MCF 10A (cell line): Measurements from ENCODE around the gene LPP. TPM values are rescaled to one million over a fixed set of nuclear protein-coding genes. Genes with fewer than 3 reads are reported as not detected.

ENCODE experiments used
- BruUV-seq: library from RNA; stranded (reverse); fragments of 400-500 nt; replicated peaks from 2 replicates; lab custom pipeline; 2021; lab: Mats Ljungman, UMichigan
- CTCF ChIA-PET: fragments of 300-600 bp; sonication (Branson Sonifier 250); formaldehyde crosslinking; extraction: SDS; loops from one replicate; lab custom pipeline; 2021; ENCODE audit warnings: antibody characterized with exemption, inconsistent platforms; lab: Yijun Ruan, JAX
- POLR2A ChIA-PET: fragments of 300-600, 350-650 bp; sonication (Branson Sonifier 250); formaldehyde crosslinking; extraction: SDS; loops from one replicate; lab custom pipeline; 2020; ENCODE audit warnings: antibody characterized with exemption, inconsistent platforms; lab: Yijun Ruan, JAX
- DNase-seq: peaks from one replicate; pipeline ENCODE4 v3.0.0-alpha.2; 2018; ENCODE audit not compliant: unreplicated experiment
- H3K27ac Mint-ChIP-seq: one replicate; pipeline ENCODE4 v1.8.0; 2022; ENCODE audit warnings: mild to moderate bottlenecking, low read depth, mixed read lengths; ENCODE audit not compliant: unreplicated experiment
- H3K27me3 Mint-ChIP-seq: one replicate; pipeline ENCODE4 v1.8.0; 2022; ENCODE audit warnings: mixed read lengths; ENCODE audit not compliant: insufficient read depth, unreplicated experiment
- H3K36me3 Mint-ChIP-seq: one replicate; pipeline ENCODE4 v1.8.0; 2022; ENCODE audit warnings: mild to moderate bottlenecking, moderate library complexity, mixed read lengths; ENCODE audit not compliant: insufficient read depth, unreplicated experiment
- H3K4me1 Mint-ChIP-seq: one replicate; pipeline ENCODE4 v1.8.0; 2022; ENCODE audit warnings: mixed read lengths; ENCODE audit not compliant: insufficient read depth, unreplicated experiment
- H3K4me3 Mint-ChIP-seq: one replicate; pipeline ENCODE4 v1.8.0; 2022; ENCODE audit warnings: mild to moderate bottlenecking, moderate library complexity, mixed read lengths; ENCODE audit not compliant: unreplicated experiment
- H3K9me3 Mint-ChIP-seq: one replicate; pipeline ENCODE4 v1.8.0; 2022; ENCODE audit warnings: mixed read lengths; ENCODE audit not compliant: unreplicated experiment
- CTCF ChIP-seq: fragments of 200-600 bp; IDR thresholded peaks from one replicate; pipeline ENCODE4 v1.8.0; 2022; ENCODE audit warnings: antibody characterized with exemption, mild to moderate bottlenecking; ENCODE audit not compliant: unreplicated experiment
- intact Hi-C: fragments of 100-400 bp; cut with micrococcal nuclease; formaldehyde crosslinking; loops from 2 replicates; pipeline ENCODE4 v1.14.1; 2022
- total RNA-seq: library from RNA; stranded (reverse); gene quantifications from 2 replicates; pipeline ENCODE4 v1.2.3, GENCODE V29; 2022

The LPP gene
- total RNA-seq, 1 experiment from 2014 or later = 117 TPM

GRCh38 chr3:188257384-188258026, 103.5 kb downstream of the LPP start:
- POLR2A ChIA-PET = no interaction called here
- no peaks in the 10 kb centered on the region for H3K9me3 Mint-ChIP-seq
- CTCF ChIA-PET = interaction anchor here (1.0 kb wide), 1 partner anchor 10 kb away, joined by 3 read pairs; no protein-coding TSS in a partner anchor
- no peak overlapping the region for H3K4me3 Mint-ChIP-seq
- no peak for DNase-seq
- intact Hi-C loops = no loop called here
- BruUV-seq = no TSS peak
- no peak for TF ChIP-seq CTCF
- H3K36me3 Mint-ChIP-seq = no peaks in the 10 kb centered on the region
- H3K27me3 Mint-ChIP-seq = no peaks in the 10 kb centered on the region
- H3K4me1 Mint-ChIP-seq = peaks cover 8% of the 10 kb centered on the region
- H3K27ac Mint-ChIP-seq = no peak overlapping the region

- TF ChIP-seq CTCF = no peak
- ChIA-PET CTCF (no interaction called here), POLR2A (interaction anchor here (0.6 to 0.8 kb wide), 2 partner anchors 106 to 113 kb away, joined by 3 to 7 read pairs; no protein-coding TSS in a partner anchor)
- BruUV-seq = no TSS peak
- Mint-ChIP-seq H3K4me1 (peaks cover 8% of the 10 kb centered on the region), H3K9me3 (no peaks in the 10 kb centered on the region), H3K27me3 (no peaks in the 10 kb centered on the region), H3K27ac (peak overlapping the region; percentile 44), H3K4me3 (no peak overlapping the region), H3K36me3 (no peaks in the 10 kb centered on the region)
- intact Hi-C loops = no loop called here
- DNase-seq = no peak
These were observed 105.2 kb downstream of the LPP start for GRCh38 chr3:188259191-188259590.

- no peak for TF ChIP-seq CTCF
- DNase-seq = no peak
- Mint-ChIP-seq H3K27me3 (no peaks in the 10 kb centered on the region), H3K4me3 (no peak overlapping the region), H3K36me3 (no peaks in the 10 kb centered on the region), H3K4me1 (peaks cover 8% of the 10 kb centered on the region), H3K9me3 (no peaks in the 10 kb centered on the region), H3K27ac (peak overlapping the region; percentile 44)
- no TSS peak for BruUV-seq
- intact Hi-C loops = no loop called here
- ChIA-PET CTCF (no interaction called here), POLR2A (interaction anchor here (0.6 to 0.8 kb wide), 3 partner anchors 29 to 113 kb away, joined by 3 to 7 read pairs (median 4); no protein-coding TSS in a partner anchor)
These were observed 105.6 kb downstream of the LPP start for GRCh38 chr3:188259596-188259995.

- intact Hi-C loops = loop anchor here (10.0 kb wide), 1 partner anchor 106 kb away; the partner anchor contains the start of gene LPP
- POLR2A ChIA-PET = interaction anchor here (1.0 kb wide), 1 partner anchor 515 kb away, joined by 3 read pairs; the partner anchor contains the start of gene BCL6
- H3K27me3 Mint-ChIP-seq = no peaks in the 10 kb centered on the region
These were observed 107.1 kb downstream of the LPP start for GRCh38 chr3:188261011-188261410.

More at GRCh38 chr3:188261011-188261410, 107.1 kb downstream of the LPP start:
- DNase-seq = no peak
- CTCF ChIA-PET = interaction anchor here (0.7 to 1.4 kb wide), 3 partner anchors 56 to 521 kb away, joined by 3 to 5 read pairs (median 3); no protein-coding TSS in a partner anchor
- Mint-ChIP-seq H3K4me3 (no peak overlapping the region), H3K36me3 (no peaks in the 10 kb centered on the region), H3K27ac (no peak overlapping the region), H3K9me3 (no peaks in the 10 kb centered on the region), H3K4me1 (peaks cover 8% of the 10 kb centered on the region)
- TF ChIP-seq CTCF = no peak
- no TSS peak for BruUV-seq
